GM13976 (cell line): Measurements from ENCODE around the gene RTEL1.
"Not testable (repeated sequence)": the region's sequence is repeated elsewhere in the genome, so short reads cannot be mapped to it uniquely, and the experiment has no call there.

Experiments
- DNase-seq: peaks from one replicate; pipeline ENCODE4 v3.0.0; 2012; ENCODE audit warnings: low spot score
- in situ Hi-C: fragments of 300-500 bp; cut with MboI; formaldehyde crosslinking; loops from one replicate; pipeline ENCODE4 v1.12.0; 2022; ENCODE audit warnings: low sequenced_read_pairs, mixed read lengths, inconsistent platforms; ENCODE audit not compliant: unreplicated experiment
- TF ChIP-seq, protein P1 (sequence below): IDR thresholded peaks from 2 replicates; pipeline ENCODE4 v1.5.1; 2012; ENCODE audit warnings: borderline replicate concordance, mild to moderate bottlenecking; ENCODE audit not compliant: insufficient read depth; ENCODE audit errors: extremely low read depth, missing control alignments, control extremely low read depth

The RTEL1 gene

DNA sequence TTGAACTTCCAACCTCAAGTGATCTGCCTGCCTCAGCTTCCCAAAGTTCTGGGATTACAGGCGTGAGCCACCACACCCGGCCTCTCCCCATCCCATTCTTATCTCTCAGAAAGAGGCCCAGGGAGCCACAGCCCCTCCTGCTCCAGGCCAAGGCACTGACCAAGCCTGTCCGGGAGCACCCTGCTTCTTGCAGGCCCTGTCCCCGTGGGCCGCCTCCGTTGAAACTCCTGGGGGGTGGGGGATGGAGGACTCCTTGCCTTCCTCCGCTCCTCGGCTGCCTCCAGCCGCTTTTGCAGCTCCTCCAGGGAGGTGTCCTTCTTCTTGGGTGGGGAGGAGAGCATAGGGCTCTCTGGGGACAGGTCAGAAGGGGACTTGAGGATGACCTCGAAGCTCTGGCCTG lies 14.6 kb upstream of the RTEL1 start:
- TF ChIP-seq, protein P1, sequence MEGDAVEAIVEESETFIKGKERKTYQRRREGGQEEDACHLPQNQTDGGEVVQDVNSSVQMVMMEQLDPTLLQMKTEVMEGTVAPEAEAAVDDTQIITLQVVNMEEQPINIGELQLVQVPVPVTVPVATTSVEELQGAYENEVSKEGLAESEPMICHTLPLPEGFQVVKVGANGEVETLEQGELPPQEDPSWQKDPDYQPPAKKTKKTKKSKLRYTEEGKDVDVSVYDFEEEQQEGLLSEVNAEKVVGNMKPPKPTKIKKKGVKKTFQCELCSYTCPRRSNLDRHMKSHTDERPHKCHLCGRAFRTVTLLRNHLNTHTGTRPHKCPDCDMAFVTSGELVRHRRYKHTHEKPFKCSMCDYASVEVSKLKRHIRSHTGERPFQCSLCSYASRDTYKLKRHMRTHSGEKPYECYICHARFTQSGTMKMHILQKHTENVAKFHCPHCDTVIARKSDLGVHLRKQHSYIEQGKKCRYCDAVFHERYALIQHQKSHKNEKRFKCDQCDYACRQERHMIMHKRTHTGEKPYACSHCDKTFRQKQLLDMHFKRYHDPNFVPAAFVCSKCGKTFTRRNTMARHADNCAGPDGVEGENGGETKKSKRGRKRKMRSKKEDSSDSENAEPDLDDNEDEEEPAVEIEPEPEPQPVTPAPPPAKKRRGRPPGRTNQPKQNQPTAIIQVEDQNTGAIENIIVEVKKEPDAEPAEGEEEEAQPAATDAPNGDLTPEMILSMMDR = no peak
- in situ Hi-C loops = no loop called here
- no peak for DNase-seq

DNA sequence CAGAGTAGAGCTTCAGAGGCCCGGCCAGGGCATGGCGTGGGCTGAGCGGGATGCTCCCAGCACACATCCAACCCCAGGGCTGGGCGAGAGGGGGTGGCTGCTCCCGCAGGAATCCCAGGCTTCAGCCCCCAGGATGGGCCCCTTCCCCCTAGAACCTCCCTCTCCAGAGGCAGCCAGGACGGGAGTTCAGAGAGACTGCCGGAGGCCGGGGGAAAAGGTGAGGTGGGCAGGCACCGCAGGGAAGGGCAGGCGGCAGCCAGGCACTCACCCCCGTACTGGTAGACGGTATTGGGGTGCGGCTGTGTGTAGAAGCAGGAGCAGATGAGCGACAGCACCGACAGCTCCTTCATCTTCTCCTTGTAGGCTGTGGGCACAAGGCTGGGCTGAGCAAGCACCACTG lies 14.2 kb upstream of the RTEL1 start:
- TF ChIP-seq, protein P1 = no peak
- in situ Hi-C loops = no loop called here
- DNase-seq = no peak

DNA sequence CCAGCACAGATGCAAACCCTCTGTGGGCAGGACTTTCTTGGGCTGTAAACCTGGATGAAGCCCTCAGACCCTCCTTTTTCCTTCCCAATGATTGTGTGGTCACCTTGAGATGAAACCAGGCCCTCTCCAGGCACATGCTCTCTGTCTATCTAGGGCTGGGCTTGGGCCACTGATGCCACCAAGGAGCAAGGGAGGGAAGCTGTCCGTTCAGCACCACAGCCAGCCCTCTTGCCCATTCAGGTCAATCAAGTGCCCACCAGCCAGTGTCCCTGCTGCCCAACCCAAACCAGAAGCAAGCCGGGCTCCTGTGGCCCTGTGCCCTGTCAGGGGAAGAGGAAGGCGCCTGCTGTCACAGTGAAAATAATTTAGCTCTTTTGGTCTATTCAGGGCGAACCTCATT lies 12.9 kb upstream of the RTEL1 start:
- no peak for DNase-seq
- TF ChIP-seq, protein P1 = no peak
- in situ Hi-C loops = no loop called here

- no peak for DNase-seq
- in situ Hi-C loops = no loop called here
- TF ChIP-seq, protein P1 = no peak
Observed at GRCh38 chr20:63648190-63648589, 9.9 kb upstream of the RTEL1 start.

- DNase-seq = no peak
- TF ChIP-seq, protein P1 = no peak
- in situ Hi-C loops = no loop called here
Observed at GRCh38 chr20:63648895-63649589, 9.1 kb upstream of the RTEL1 start.

GRCh38 chr20:63650486-63650885 lies 7.6 kb upstream of the RTEL1 start:
- in situ Hi-C loops, DNase-seq: not testable (repeated sequence)

DNA sequence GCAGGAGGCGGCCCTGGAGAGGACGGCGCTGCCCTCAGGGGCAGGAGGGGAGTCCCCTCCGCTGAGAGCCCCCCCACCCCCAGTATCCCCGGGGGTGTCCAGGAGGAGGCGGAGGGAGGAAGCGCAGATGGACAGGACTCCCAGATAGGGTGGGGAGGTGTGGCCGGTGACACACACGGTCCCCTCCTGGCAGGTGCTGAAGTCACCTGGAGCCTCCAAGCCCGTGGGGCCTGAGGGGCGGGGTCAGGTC lies 6.2 kb upstream of the RTEL1 start:
- in situ Hi-C loops = no loop called here
- TF ChIP-seq, protein P1 = no peak
- DNase-seq = no peak
